AG09319 (cell line): ENCODE measurements around the gene APLP2.
"Not testable (repeated sequence)": the region's sequence is repeated elsewhere in the genome, so short reads cannot be mapped to it uniquely, and the experiment has no call there.

ENCODE experiments used
- DNase-seq: peaks from one replicate; pipeline ENCODE4 v3.0.0-alpha.2; 2010; ENCODE audit warnings: low read depth; ENCODE audit errors: extremely low read depth
- TF ChIP-seq, protein P1 (sequence below): IDR thresholded peaks from 2 replicates; pipeline ENCODE4 v1.5.1; 2011; ENCODE audit warnings: low read depth, mild to moderate bottlenecking, inconsistent platforms, low read length, moderate library complexity

Gene APLP2

DNA sequence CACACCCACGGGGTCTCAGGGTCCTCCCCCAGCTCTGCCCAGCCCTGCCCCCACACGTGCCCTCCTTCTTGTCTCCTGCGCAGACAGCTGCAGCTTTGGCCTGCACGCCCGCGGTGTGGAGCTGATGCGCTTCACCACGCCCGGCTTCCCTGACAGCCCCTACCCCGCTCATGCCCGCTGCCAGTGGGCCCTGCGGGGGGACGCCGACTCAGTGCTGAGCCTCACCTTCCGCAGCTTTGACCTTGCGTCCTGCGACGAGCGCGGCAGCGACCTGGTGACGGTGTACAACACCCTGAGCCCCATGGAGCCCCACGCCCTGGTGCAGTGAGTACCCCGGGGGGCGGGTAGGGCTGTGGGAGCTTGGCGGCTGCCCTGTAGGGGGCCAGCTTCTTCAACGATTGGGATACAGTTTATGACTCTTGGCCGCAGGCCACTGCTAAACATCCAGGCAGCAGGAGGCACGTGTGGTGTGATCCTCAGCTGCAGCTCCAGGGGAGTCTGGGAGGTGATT, 120.7 kb downstream of the APLP2 start:
- TF ChIP-seq, protein P1, sequence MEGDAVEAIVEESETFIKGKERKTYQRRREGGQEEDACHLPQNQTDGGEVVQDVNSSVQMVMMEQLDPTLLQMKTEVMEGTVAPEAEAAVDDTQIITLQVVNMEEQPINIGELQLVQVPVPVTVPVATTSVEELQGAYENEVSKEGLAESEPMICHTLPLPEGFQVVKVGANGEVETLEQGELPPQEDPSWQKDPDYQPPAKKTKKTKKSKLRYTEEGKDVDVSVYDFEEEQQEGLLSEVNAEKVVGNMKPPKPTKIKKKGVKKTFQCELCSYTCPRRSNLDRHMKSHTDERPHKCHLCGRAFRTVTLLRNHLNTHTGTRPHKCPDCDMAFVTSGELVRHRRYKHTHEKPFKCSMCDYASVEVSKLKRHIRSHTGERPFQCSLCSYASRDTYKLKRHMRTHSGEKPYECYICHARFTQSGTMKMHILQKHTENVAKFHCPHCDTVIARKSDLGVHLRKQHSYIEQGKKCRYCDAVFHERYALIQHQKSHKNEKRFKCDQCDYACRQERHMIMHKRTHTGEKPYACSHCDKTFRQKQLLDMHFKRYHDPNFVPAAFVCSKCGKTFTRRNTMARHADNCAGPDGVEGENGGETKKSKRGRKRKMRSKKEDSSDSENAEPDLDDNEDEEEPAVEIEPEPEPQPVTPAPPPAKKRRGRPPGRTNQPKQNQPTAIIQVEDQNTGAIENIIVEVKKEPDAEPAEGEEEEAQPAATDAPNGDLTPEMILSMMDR, result no peak
- no peak for DNase-seq

DNA sequence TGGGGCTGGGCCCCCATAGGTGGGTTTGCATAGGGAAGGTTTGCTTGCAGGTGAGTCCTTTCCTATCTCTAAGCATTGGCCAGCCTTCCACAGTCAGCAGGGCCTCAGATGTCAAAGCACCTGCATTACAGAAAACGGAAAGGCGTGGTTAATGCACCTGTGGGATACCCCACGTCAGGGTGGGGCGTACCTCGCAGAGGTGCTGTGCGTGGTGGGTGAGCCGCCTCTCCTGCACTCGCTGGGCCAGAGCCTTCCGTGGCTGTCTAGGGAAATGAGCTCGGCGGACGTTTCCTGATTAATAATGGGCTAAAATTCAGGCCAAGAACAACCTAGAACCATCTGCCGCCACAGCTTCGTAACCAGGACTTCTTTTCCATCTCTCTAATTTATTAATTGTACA, 122.2 kb downstream of the APLP2 start:
- TF ChIP-seq, protein P1, result no peak
- DNase-seq, result no peak

DNA sequence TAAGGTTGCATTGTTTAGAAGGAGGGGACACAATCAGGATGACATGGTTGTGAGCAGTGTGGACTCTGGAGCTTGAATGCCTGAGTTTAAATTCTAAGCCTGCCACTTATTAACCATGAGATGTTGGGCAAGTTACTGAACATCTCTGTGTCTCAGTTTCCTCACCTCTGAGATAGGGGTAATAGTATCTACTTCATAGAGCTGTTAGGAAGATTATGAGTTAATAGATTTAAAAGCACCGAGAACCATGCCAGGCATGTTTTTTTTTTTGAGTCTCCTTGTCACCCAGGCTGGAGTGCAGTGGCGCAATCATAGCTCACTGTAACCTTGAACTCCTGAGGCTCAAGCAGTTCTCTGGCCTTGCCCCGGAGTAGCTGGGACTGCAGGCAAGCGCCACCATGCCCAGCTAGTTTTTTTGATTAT, 123.2 kb downstream of the APLP2 start:
- TF ChIP-seq, protein P1, result no peak
- DNase-seq, result no peak

GRCh38 chr11:130193551-130193950, 123.9 kb downstream of the APLP2 start:
- DNase-seq, result not testable (repeated sequence)
